ENCODE data around the gene PMEL. TPM values are rescaled to one million over a fixed set of nuclear protein-coding genes. Genes with fewer than 3 reads are reported as not detected.
"Not testable (repeated sequence)": the region's sequence is repeated elsewhere in the genome, so short reads cannot be mapped to it uniquely, and the experiment has no call there.

The PMEL gene
- total and polyA plus RNA-seq, 4 donors, result 0.70 to 8.8 (median 1.1) TPM

GRCh38 chr12:55999999-56000540 is 34.2 kb upstream of the PMEL start:
- H3K4me1 ChIP-seq (ENCODE audit: control insufficient read depth, insufficient read depth, low read length), result peaks cover 16% of the 10 kb centered on the region
- WGBS (ENCODE audit: insufficient coverage), result 89% methylated on average over 25 of the region's 33 CpGs
- DNase-seq (ENCODE audit: low read depth in 4 of 6, low spot score in 6 of 6); H3K27me3 ChIP-seq (ENCODE audit: control insufficient read depth, insufficient read depth, low read length); H3K9me3 ChIP-seq (ENCODE audit: control insufficient read depth, insufficient read depth, low read length); H3K27ac ChIP-seq (ENCODE audit: low read depth, low read length); H3K4me3 ChIP-seq (ENCODE audit: low read depth, low read length): not testable (repeated sequence)
- peaks cover 53% of the 10 kb centered on the region for H3K36me3 ChIP-seq (ENCODE audit: control insufficient read depth, insufficient read depth, low read length)

GRCh38 chr12:55999522-55999921 is 33.7 kb upstream of the PMEL start:
- 68% methylated on average over 2 of the region's 6 CpGs for WGBS (ENCODE audit: insufficient coverage)
- H3K4me3 ChIP-seq (ENCODE audit: low read depth, low read length); H3K9me3 ChIP-seq (ENCODE audit: control insufficient read depth, insufficient read depth, low read length); DNase-seq (ENCODE audit: low read depth in 4 of 6, low spot score in 6 of 6); H3K27ac ChIP-seq (ENCODE audit: low read depth, low read length); H3K27me3 ChIP-seq (ENCODE audit: control insufficient read depth, insufficient read depth, low read length): not testable (repeated sequence)
- Histone ChIP-seq H3K36me3 (ENCODE audit: control insufficient read depth, insufficient read depth, low read length) (peaks cover 49% of the 10 kb centered on the region), H3K4me1 (ENCODE audit: control insufficient read depth, insufficient read depth, low read length) (peaks cover 16% of the 10 kb centered on the region)

- Histone ChIP-seq H3K4me3 (ENCODE audit: low read depth, low read length) (peak overlapping the region; percentile 71), H3K36me3 (ENCODE audit: control insufficient read depth, insufficient read depth, low read length) (peaks cover 45% of the 10 kb centered on the region), H3K27ac (ENCODE audit: low read depth, low read length) (peak overlapping the region; percentile 91), H3K9me3 (ENCODE audit: control insufficient read depth, insufficient read depth, low read length) (no peaks in the 10 kb centered on the region), H3K4me1 (ENCODE audit: control insufficient read depth, insufficient read depth, low read length) (peaks cover 16% of the 10 kb centered on the region), H3K27me3 (ENCODE audit: control insufficient read depth, insufficient read depth, low read length) (no peaks in the 10 kb centered on the region)
- no peak for DNase-seq (ENCODE audit: low read depth in 4 of 6, low spot score in 6 of 6)
- WGBS (ENCODE audit: insufficient coverage), result 0% methylated on average over 3 of the region's 5 CpGs
Measured at GRCh38 chr12:55997535-55997859, 31.7 kb upstream of the PMEL start.

GRCh38 chr12:55996715-55997534 is 31.1 kb upstream of the PMEL start, which contains the start of gene SUOX:
TSS of gene SUOX (plus strand) at chr12:55997276. CDS start at chr12:56002222, 4,946 bp downstream.
- peaks cover 16% of the 10 kb centered on the region for H3K4me1 ChIP-seq (ENCODE audit: control insufficient read depth, insufficient read depth, low read length)
- H3K36me3 ChIP-seq (ENCODE audit: control insufficient read depth, insufficient read depth, low read length), result peaks cover 45% of the 10 kb centered on the region
- H3K27ac ChIP-seq (ENCODE audit: low read depth, low read length), result peak within 1 kb of the TSS; percentile 91
- H3K9me3 ChIP-seq (ENCODE audit: control insufficient read depth, insufficient read depth, low read length), result no peaks in the 10 kb centered on the region
- 2% methylated on average over 25 of the region's 27 CpGs for WGBS (ENCODE audit: insufficient coverage)
- peak within 1 kb of the TSS; percentile 71 for H3K4me3 ChIP-seq (ENCODE audit: low read depth, low read length)
- peak; percentile 82 to 98 (median 93) for DNase-seq (ENCODE audit: low read depth in 4 of 6, low spot score in 6 of 6)
- no peaks in the 10 kb centered on the region for H3K27me3 ChIP-seq (ENCODE audit: control insufficient read depth, insufficient read depth, low read length)

GRCh38 chr12:55996201-55996714 is 30.4 kb upstream of the PMEL start:
- peak in 5 of 6 donors; percentile 40 to 88 (median 57) for DNase-seq (ENCODE audit: low read depth in 4 of 6, low spot score in 6 of 6)
- WGBS (ENCODE audit: insufficient coverage), result no CpG with 5 or more reads among the region's 14 CpGs
- Histone ChIP-seq H3K4me3 (ENCODE audit: low read depth, low read length) (peak overlapping the region; percentile 71), H3K9me3 (ENCODE audit: control insufficient read depth, insufficient read depth, low read length) (no peaks in the 10 kb centered on the region), H3K4me1 (ENCODE audit: control insufficient read depth, insufficient read depth, low read length) (peaks cover 16% of the 10 kb centered on the region), H3K36me3 (ENCODE audit: control insufficient read depth, insufficient read depth, low read length) (peaks cover 46% of the 10 kb centered on the region), H3K27me3 (ENCODE audit: control insufficient read depth, insufficient read depth, low read length) (no peaks in the 10 kb centered on the region), H3K27ac (ENCODE audit: low read depth, low read length) (peak overlapping the region; percentile 91)

- no peak overlapping the region for H3K4me3 ChIP-seq (ENCODE audit: low read depth, low read length)
- H3K27ac ChIP-seq (ENCODE audit: low read depth, low read length), result no peak overlapping the region
- no peaks in the 10 kb centered on the region for H3K27me3 ChIP-seq (ENCODE audit: control insufficient read depth, insufficient read depth, low read length)
- H3K9me3 ChIP-seq (ENCODE audit: control insufficient read depth, insufficient read depth, low read length), result no peaks in the 10 kb centered on the region
- no peak for DNase-seq (ENCODE audit: low read depth in 4 of 6, low spot score in 6 of 6)
- H3K36me3 ChIP-seq (ENCODE audit: control insufficient read depth, insufficient read depth, low read length), result peaks cover 49% of the 10 kb centered on the region
- 100% methylated on average over 4 of the region's 8 CpGs for WGBS (ENCODE audit: insufficient coverage)
- H3K4me1 ChIP-seq (ENCODE audit: control insufficient read depth, insufficient read depth, low read length), result peaks cover 16% of the 10 kb centered on the region
Measured at GRCh38 chr12:55995366-55995765, 29.5 kb upstream of the PMEL start.

- H3K27ac ChIP-seq (ENCODE audit: low read depth, low read length), result no peak overlapping the region
- no peak for DNase-seq (ENCODE audit: low read depth in 4 of 6, low spot score in 6 of 6)
- WGBS (ENCODE audit: insufficient coverage), result 32% methylated on average over 2 of the region's 4 CpGs
Measured at GRCh38 chr12:55993230-55993853, 27.5 kb upstream of the PMEL start.

GRCh38 chr12:55991110-55991509 is 25.3 kb upstream of the PMEL start:
- 96% methylated on average over 3 of the region's 3 CpGs for WGBS (ENCODE audit: insufficient coverage)

More at GRCh38 chr12:55993230-55993853, 27.5 kb upstream of the PMEL start:
- Histone ChIP-seq H3K4me3 (ENCODE audit: low read depth, low read length) (no peak overlapping the region), H3K27me3 (ENCODE audit: control insufficient read depth, insufficient read depth, low read length) (no peaks in the 10 kb centered on the region), H3K4me1 (ENCODE audit: control insufficient read depth, insufficient read depth, low read length) (peaks cover 11% of the 10 kb centered on the region), H3K36me3 (ENCODE audit: control insufficient read depth, insufficient read depth, low read length) (peaks cover 57% of the 10 kb centered on the region), H3K9me3 (ENCODE audit: control insufficient read depth, insufficient read depth, low read length) (no peaks in the 10 kb centered on the region)

GRCh38 chr12:55985976-55986375 is 20.1 kb upstream of the PMEL start:
- DNase-seq (ENCODE audit: low read depth in 4 of 6, low spot score in 6 of 6); H3K4me1 ChIP-seq (ENCODE audit: control insufficient read depth, insufficient read depth, low read length); H3K9me3 ChIP-seq (ENCODE audit: control insufficient read depth, insufficient read depth, low read length); H3K4me3 ChIP-seq (ENCODE audit: low read depth, low read length); H3K27ac ChIP-seq (ENCODE audit: low read depth, low read length); H3K27me3 ChIP-seq (ENCODE audit: control insufficient read depth, insufficient read depth, low read length): not testable (repeated sequence)
- WGBS (ENCODE audit: insufficient coverage), result 95% methylated on average over 6 of the region's 7 CpGs
- H3K36me3 ChIP-seq (ENCODE audit: control insufficient read depth, insufficient read depth, low read length), result peaks cover 64% of the 10 kb centered on the region

More at GRCh38 chr12:55991110-55991509, 25.3 kb upstream of the PMEL start:
- no peak overlapping the region for H3K4me3 ChIP-seq (ENCODE audit: low read depth, low read length)
- no peaks in the 10 kb centered on the region for H3K9me3 ChIP-seq (ENCODE audit: control insufficient read depth, insufficient read depth, low read length)
- no peak for DNase-seq (ENCODE audit: low read depth in 4 of 6, low spot score in 6 of 6)
- H3K36me3 ChIP-seq (ENCODE audit: control insufficient read depth, insufficient read depth, low read length), result peaks cover 76% of the 10 kb centered on the region
- H3K27ac ChIP-seq (ENCODE audit: low read depth, low read length), result no peak overlapping the region
- no peaks in the 10 kb centered on the region for H3K27me3 ChIP-seq (ENCODE audit: control insufficient read depth, insufficient read depth, low read length)
- no peaks in the 10 kb centered on the region for H3K4me1 ChIP-seq (ENCODE audit: control insufficient read depth, insufficient read depth, low read length)

All from spinal cord (tissue), 10 donors.